Hippocampal formation (tissue), 2 donors: ENCODE measurements around the gene OR4N2.
"Not testable (repeated sequence)": the region's sequence is repeated elsewhere in the genome, so short reads cannot be mapped to it uniquely, and the experiment has no call there.

Experiments
- DNase-seq, 2 donors: peaks; one replicate each; lab custom pipeline; 2025; lab: John Stamatoyannopoulos, UW

OR4N2 gene, protein sequence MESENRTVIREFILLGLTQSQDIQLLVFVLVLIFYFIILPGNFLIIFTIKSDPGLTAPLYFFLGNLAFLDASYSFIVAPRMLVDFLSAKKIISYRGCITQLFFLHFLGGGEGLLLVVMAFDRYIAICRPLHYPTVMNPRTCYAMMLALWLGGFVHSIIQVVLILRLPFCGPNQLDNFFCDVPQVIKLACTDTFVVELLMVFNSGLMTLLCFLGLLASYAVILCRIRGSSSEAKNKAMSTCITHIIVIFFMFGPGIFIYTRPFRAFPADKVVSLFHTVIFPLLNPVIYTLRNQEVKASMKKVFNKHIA

DNA sequence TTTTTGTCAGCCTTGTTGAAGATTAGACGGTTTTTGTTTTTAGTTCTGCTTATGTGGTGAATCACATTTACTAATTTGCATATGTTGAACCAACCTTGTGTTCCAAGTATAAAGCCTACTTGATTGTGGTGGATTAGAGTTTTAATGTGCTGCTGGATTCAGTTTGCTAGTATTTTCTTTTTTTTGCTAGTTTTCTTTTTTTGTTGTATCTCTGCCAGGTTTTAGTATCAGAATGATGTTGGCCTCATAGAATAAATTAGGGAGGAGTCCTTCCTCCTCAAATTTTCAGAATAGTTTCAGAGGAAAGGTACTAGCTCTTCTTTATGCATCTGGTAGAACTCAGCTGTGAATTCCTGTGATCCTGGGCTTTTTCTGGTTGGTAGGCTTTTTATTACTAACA is at the start of gene OR4N2:
OR4N2 (plus strand) TSS at position 301 of the 400 bp plus-strand sequence. CDS start 23,679 bp downstream, outside the sequence.
- not testable (repeated sequence) for DNase-seq

DNA sequence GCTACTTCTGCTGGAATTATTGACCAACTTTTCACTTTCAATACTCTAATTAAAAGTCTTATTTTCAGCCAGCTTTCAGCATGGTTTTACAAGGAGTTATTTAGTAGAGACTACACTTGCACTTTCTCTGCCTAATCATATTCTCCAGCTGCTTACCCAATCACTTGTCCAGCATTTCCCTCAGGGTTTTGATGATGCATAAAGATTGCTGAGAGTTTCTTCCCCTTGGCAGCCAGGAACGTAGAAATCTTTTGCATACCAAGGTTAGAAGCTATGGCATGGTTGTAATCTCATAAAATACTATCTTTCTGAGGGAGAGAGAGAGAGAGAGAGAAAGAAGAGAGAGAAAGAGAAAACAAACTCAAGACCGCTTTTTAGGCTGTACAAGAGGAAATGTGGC is 49.4 kb upstream of the OR4N2 start:
- no peak for DNase-seq

DNA sequence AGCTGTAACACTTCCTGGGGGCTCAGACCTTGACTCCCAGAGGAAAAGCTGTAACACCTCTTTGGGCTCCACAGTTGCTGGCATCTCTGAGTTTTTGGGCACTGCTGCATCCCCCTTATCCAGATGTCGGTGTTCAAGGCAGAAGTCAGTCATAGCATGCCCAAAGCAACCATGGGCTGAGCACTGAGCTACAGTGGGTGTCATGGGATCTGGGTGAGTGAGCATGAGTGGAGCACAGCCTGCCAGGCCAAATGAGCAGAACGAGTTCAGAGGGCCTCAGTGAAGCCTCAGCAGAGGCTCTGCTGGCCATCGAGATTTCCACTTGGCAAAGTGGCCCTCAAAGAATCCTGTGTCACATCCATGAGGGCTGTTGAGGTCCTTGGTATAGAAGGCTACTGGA is 32.1 kb upstream of the OR4N2 start:
- not testable (repeated sequence) for DNase-seq

DNA sequence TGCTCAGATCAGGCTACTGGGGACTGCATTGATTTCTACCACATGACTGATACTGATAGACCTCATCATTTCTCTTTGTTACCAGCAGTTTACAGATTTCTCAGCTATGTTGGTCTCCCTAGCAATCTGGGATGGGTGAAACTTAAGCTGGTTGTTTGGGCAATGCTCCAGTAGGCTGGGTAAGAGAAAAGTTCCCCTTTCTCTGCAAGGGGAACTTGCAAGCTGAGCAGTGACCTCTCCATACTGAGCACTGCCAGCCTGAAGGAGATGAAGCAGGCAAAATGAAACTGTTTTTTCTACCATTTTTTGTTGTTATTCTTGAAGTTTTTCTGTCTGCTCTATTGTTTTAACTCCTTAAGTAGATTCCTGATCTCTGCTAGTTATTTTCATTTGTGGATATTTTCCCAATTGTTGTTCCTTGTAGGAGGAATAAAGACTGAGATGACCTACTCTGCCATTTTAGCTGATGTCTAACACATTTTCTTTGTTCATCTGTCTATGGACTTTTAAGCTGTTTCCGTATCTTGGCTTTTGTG is 31.6 kb upstream of the OR4N2 start:
- no peak for DNase-seq

DNA sequence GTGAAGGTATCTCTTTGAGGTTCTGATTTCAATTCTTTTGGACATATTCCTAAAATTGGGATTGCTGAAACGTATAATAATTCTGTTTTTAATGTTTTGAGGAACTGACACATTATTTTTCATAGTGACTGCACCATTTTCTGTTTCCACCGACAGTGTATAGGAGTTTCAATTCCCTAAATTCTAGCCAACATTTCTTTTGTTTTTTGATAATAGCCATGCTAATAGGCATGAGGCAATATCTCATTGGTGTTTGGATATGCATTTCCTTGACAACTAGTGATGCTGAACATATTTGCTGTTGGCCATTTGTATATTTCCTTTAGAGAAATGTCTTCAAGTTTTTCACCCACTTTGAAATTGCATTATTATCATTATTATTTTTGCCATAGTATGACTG is 31.1 kb upstream of the OR4N2 start:
- not testable (repeated sequence) for DNase-seq

DNA sequence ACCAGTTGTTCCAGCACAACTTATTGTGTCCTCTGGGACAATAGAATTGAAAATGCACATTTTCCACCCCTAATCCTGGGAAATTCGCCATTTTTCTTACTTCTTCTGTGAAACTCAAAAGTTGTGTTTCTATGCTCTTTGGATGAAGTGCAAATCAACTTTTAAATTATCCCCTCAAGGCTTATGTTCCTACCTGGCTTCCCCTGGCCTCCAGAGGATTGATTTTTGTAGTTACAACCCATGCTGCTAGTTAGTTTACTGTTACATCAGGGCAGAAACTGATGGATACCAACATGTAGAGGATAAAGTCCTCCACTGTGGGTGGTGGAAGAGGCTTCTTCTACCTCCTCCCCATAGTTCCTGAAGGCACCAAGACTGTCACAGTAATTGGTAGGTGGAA is 30.4 kb upstream of the OR4N2 start, which contains the start of gene OR4M1:
OR4M1 (plus strand) TSS at position 301 of the 400 bp plus-strand sequence. CDS start 6,819 bp downstream, outside the sequence.
- not testable (repeated sequence) for DNase-seq

DNA sequence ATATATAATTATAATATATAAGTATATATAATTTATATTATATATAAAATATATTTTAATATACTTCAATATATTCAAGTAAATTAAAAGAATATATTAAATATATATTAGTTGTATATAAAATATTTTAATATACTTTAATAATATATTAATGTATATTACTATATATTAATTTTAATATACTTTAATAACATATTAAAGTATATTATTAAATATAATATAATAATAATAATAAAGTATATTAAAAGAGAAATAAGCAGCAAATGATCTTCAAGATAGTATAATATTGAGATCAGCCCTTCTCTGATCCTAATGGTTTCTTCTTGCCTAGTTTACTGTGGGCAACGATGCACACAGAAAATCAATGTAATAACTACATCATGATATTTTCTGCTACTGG is 28.0 kb upstream of the OR4N2 start:
- no peak for DNase-seq

DNA sequence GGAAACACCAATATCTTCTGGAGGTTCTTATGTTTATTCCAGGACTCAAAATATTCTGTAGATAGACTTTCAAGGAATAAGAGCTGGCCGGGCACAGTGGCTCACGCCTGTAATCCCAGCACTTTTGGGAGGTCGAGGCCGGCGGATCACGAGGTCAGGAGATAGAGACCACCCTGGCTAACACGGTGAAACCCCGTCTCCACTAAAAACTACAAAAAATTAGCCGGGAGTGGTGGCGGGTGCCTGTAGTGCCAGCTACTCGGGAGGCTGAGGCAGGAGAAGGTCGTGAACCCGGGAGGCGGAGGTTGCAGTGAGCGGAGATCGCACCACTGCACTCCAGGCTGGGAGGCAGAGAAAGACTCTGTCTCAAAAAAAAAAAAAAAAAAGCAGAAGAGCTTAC is 17.7 kb upstream of the OR4N2 start:
- not testable (repeated sequence) for DNase-seq

DNA sequence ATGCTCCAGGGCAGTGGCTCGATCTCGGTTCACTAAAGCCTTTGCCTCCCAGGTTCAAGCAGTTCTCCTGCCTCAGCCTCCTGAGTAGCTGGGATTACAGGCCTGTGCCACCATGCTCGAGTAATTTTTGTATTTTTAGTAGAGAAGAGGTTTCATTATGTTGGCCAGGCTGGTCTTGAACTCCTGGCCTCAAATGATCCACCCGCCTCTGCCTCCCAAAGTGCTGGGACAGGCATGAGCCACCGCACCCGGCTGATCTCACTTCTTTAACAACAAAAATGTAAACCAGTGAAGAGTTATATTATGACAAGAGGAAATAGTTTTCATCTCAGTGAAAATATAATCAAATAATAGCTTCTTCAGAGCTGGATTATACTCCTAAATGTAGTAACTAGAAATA is 16.3 kb upstream of the OR4N2 start:
- not testable (repeated sequence) for DNase-seq

DNA sequence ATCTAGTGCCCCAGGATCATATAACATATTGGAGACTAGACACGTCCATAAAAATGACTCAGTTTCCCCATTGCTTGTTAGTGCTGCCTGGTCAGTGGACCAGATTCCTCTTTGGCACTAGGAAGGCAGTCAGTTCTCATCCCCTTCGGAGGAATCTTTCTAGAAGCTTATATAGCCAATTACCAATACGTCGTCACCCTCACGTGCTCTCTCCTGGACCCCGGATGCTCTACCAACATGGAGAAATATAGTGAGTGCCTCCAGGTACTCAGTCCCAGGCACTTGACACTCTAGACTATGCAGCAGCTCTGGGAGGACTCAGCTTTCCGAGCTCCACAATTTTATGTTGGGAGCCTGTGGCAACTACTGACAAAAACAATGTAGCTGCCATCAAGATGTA is 15.4 kb upstream of the OR4N2 start:
- DNase-seq, result not testable (repeated sequence)

DNA sequence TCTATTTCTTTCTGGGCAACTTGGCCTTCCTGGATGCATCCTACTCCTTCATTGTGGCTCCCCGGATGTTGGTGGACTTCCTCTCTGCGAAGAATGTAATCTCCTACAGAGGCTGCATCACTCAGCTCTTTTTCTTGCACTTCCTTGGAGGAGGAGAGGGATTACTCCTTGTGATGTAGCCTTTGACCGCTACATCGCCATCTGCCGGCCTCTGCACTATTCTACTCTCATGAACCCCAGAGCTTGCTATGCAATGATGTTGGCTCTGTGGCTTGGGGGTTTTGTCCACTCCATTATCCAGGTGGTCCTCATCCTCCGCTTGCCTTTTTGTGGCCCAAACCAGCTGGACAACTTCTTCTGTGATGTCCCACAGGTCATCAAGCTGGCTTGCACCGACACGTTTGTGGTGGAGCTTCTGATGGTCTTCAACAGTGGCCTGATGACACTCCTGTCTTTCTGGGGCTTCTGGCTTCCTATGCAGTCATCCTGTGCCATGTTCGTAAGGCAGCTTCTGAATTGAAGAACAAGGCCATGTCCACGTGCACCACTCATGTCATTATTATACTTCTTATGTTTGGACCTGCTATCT is 7.0 kb upstream of the OR4N2 start:
- not testable (repeated sequence) for DNase-seq

DNA sequence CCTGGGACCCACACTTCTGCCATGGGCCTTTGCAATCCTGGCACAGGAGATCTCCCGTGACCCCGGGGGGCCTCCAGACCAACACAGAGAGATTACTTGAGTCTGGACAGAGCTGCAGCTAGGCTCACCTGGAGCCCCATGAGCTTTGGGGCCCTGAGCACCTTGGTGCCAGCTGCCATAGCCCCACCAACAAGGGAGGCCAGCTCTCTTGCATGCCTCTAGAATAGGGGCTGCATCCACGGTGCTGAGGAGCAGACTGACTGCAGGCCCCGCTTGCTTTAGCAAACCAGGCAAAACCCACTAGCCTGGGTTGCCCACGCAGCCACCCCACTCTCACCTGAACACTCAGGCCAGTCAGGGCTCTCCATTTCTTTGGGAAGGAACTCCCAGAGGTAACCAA is 3.7 kb upstream of the OR4N2 start:
- no peak for DNase-seq

DNA sequence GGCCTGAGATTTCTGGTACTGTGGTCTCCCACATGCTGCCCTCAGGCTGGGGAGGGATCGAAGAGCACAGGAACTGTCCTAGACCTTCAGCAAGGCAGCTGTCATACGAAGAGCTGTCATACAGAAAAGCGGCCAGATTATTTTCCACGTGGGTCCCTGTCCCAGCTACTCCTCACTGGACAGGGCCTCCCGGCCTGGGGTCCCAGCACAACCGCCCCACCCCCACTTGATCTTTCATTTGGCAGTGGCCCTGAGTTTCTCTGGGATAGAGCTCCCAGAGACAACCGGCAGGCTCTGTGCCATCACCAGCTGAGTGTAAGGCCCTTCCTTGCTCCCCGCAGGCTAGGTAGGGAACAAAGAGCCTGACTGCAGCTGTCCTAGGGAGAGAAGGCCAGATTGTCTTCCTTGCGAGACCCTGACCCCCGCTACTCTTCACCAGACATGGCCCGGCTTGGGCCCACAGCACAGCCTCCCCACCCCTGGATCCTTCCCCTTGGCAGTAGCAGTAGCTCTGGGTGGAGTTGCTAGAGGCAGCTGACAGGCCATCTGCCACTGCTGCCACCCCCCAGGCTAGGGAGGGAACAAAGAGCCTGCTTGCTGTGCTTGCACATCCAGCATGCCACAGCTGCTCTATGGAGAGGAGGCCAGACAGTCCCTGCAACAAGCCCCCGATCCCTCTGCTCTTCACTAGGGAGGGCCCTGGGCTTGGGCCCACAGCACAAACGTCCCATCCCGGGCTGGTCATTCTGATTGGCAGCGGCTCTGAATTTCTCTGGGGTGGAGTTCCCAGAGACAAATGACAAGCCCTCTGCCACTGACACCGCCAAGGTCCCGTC is 3.1 kb upstream of the OR4N2 start:
- DNase-seq, result peak; percentile 84 to 91

DNA sequence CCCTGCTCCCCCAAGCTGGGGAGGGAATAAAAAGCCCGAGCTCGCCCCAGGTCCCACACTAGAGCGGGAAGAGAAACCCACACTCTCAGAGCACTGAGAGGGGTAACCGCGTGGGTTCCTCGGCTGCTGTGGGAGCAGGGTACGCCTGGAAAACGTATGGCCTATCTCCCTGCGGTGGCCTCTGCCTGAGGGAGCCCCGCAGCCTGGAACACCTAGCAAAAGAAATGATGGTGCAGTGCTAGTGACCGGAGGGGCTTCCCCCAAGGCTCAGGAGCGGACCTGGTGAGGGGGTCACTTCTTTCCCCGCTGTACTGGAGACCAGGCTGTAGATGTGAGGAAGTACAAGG is 2.5 kb upstream of the OR4N2 start:
- DNase-seq, result peak in 1 of 2 donors; percentile 20

DNA sequence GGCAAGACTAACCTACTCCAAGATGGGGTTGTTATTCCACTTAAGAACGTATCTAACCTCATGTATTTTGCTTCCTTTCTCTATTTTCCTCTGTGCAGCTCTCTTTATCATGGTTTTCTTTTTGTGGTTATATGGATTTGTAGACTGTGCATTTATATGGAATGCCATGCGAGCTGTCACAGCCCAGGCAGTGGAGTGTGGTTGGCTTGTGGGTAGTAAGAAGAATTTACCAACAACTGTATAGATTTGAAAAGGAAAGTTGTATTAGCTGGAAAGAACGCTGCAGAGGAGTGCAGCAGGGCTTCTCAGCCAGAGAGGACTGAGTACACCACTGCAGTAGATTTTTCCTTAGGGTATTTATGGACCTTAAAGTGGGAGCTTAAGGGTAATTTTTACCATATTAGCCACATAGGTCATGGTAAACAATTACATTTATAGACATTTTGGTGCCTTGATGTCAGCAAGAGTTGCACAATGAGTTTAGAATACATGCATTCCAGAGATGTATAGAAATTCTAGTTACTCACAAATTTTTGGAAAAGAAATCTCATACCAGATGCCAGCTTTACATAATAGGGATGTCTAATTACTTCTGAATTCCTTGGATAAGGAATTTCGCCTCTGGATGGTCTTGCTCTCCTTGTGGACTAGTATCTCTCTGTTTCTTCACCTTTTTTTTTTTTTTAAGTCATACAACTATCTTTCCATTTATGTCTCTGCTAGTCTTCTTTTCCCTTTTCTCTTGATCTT is 9.8 kb downstream of the OR4N2 start:
- DNase-seq, result not testable (repeated sequence)

DNA sequence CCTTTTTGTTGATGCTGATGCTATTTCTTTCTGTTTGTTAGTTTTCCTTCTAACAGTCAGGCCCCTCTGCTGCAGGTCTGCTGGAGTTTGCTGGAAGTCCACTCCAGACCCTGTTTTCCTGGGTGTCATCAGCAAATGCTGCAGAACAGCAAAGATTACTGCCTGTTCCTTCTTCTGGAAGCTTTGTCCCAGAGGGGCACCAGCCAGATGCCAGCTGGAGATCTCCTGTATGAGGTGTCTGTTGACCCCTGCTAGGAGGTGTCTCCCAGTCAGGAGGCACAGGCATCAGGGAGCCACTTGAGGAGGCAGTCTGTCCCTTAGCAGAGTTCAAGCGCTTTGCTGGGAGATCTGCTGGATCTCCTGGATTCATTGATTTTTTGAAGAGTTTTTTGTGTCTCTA is 16.3 kb downstream of the OR4N2 start:
- not testable (repeated sequence) for DNase-seq

DNA sequence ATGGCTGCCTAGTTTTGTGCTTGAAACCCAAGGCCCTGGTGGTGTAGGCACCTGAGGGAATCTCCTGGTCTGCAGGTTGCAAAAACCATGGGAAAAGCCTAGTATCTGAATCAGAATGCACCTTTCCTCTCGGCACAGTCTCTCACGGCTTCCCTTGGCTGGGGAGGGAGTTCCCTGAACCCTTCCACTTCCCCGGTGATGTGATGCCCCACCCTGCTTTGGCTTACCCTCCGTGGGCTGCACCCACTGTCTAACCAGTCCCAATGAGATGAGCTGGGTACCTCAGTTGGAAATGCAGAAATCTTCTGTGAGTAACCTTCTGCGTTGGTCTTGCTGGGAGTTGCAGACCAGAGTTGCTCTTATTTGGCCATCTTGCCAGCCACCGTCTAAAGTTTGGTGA is 17.4 kb downstream of the OR4N2 start:
- DNase-seq, result not testable (repeated sequence)

DNA sequence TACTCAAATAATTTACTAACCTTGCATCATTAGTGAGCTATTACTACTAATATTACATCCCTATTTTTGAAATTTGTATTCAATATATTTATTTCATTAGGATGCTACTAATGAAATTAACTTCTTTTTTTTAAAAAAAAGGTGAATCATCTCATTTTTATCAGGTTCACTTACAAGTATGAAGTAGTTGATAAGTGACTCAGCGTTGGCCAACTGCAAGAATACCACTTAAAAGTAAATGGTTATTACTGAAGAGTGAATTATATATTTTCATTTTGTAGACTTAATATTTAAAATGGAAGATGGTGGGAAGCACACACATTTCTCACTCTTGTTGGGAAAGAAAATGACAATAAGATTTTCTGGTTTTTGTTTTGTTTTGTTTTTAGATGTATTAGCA is 19.6 kb downstream of the OR4N2 start:
- DNase-seq, result no peak

DNA sequence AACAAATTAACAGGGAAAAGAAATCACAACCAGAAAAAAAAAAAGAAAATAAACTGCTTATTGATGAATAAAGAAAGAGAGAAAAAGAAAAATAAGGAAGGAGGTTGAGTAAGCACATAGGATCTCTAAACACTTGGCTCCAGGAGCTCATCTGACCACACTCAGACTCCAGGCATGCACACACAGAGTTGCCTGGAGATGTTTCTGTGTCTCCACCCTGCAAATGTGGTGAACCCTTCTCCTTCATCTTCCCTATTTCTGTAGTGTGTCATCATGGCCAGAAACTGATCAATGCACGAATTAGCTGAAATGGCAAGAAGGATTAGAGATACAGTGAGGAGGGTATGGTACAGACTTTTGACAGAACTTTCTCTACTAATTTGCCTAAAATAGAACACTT is 20.2 kb downstream of the OR4N2 start:
- DNase-seq, result no peak

DNA sequence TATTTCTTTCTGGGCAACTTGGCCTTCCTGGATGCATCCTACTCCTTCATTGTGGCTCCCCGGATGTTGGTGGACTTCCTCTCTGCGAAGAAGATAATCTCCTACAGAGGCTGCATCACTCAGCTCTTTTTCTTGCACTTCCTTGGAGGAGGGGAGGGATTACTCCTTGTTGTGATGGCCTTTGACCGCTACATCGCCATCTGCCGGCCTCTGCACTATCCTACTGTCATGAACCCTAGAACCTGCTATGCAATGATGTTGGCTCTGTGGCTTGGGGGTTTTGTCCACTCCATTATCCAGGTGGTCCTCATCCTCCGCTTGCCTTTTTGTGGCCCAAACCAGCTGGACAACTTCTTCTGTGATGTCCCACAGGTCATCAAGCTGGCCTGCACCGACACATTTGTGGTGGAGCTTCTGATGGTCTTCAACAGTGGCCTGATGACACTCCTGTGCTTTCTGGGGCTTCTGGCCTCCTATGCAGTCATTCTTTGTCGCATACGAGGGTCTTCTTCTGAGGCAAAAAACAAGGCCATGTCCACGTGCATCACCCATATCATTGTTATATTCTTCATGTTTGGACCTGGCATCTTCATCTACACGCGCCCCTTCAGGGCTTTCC is 24.2 kb downstream of the OR4N2 start:
- peak in 1 of 2 donors; percentile 0 for DNase-seq

DNA sequence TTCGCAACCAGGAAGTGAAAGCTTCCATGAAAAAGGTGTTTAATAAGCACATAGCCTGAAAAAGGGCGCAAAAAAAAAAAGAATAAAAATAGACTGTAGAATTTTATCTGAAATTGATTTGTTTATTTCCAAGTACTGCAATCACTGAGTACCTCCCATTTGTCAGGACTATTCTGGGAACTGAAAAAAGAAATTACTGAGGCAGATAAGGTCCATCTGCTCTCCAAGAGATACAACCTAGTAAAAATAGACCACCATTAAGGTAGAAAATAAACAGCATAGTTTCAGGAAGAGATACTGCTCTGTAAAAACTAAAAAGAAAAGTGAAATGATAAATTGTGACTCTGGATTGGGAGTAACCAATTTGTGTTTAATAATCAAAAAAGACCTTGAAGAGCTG is 24.7 kb downstream of the OR4N2 start:
- DNase-seq, result no peak
